OCI-LY1 (cell line): Measurements from ENCODE around the gene PIAS4.
"Not testable (repeated sequence)": the region's sequence is repeated elsewhere in the genome, so short reads cannot be mapped to it uniquely, and the experiment has no call there.

ENCODE experiments used
- CTCF ChIP-seq: fragments of 200-600 bp; sonication (generic), shearing (Covaris generic); IDR thresholded peaks from 2 replicates; pipeline ENCODE4 v1.5.1; 2017; ENCODE audit warnings: mild to moderate bottlenecking, antibody characterized with exemption, low read length, moderate library complexity, mixed read lengths
- EZH2 ChIP-seq: fragments of 200-600 bp; sonication (generic), shearing (Covaris generic); IDR thresholded peaks from 2 replicates; pipeline ENCODE4 v1.8.0; 2017; ENCODE audit warnings: borderline replicate concordance, mixed run types, mild to moderate bottlenecking, antibody characterized with exemption, low read length, moderate library complexity, mixed read lengths

DNA sequence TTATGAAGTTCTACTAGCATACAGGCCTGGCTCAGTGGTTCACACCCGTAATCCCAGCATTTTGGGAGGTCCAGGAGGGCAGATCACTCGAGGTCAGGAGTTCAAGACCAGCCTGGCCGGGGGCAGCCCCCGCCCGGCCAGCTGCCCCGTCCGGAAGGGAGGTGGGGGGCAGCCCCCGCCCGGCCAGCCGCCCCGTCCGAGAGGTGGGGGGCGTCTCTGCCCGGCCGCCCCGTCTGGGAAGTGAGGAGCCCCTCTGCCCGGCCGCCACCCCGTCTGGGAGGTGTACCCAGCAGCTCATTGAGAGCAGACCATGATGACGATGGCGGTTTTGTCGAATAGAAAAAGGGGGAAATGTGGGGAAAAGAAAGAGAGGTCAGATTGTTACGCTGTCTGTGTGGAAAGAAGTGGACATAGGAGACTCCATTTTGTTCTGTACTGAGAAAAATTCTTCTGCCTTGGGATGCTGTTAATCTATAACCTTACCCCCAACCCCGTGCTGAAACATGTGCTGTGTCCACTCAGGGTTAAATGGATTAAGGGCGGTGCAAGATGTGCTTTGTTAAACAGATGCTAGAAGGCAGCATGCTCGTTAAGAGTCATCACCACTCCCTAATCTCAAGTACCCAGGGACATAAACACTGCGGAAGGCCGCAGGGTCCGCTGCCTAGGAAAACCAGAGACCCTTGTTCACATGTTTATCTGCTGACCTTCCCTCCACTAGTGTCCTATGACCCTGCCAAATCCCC is 8.7 kb upstream of the PIAS4 start:
- TF ChIP-seq EZH2, CTCF: not testable (repeated sequence)
